Lower leg skin (tissue), 3 donors: ENCODE data around the gene RUNX2.

Experiments
- CTCF ChIP-seq, 3 donors: fragments of 450-650 bp; IDR thresholded peaks; one replicate each; pipeline ENCODE4 v1.5.1; 2016; ENCODE audit warnings: antibody characterized with exemption in 3 of 3, mild to moderate bottlenecking in 3 of 3, moderate library complexity in 2 of 3
- POLR2A ChIP-seq, 2 donors: fragments of 450-650 bp; IDR thresholded peaks; one replicate each; pipeline ENCODE4 v1.6.1; 2016 to 2017; ENCODE audit warnings: antibody characterized with exemption in 2 of 2, mild to moderate bottlenecking in 1 of 2, moderate library complexity in 1 of 2

GRCh38 chr6:45614488-45615285 is 286.6 kb downstream of the RUNX2 start:
- TF ChIP-seq CTCF (IDR thresholded peaks at IDR 0.05), result no peak
- TF ChIP-seq POLR2A (IDR thresholded peaks at IDR 0.05), result no peak
